Measurements from ENCODE around the gene IL5RA. TPM values are rescaled to one million over a fixed set of nuclear protein-coding genes. Genes with fewer than 3 reads are reported as not detected.

The IL5RA gene
- total and polyA plus RNA-seq, 10 of the 15 experiments (the other 5 are each of a cell fraction or from before 2014, with no cell fraction given): 0.04 to 0.53 (median 0.14) TPM; not detected in 6

- intact Hi-C loops (cut with micrococcal nuclease; ENCODE audit: unreplicated experiment) (no loop called here), in situ Hi-C loops (cut with MboI) (no loop called here)
- no peaks in the 10 kb centered on the region for H3K36me3 ChIP-seq (ENCODE audit: control insufficient read depth in 2 of 2, insufficient read depth in 2 of 2, low read length in 1 of 2)
- no peaks in the 10 kb centered on the region for H4K20me1 ChIP-seq (ENCODE audit: control insufficient read depth, insufficient read depth)
- no peak overlapping the region for H3K4me3 ChIP-seq
- H3K27ac ChIP-seq (ENCODE audit: control insufficient read depth, insufficient read depth): no peak overlapping the region
- FAIRE-seq (no peak), DNase-seq (ENCODE audit: low read depth, low spot score) (no peak), ATAC-seq (no peak)
- TF ChIP-seq CTCF (IDR thresholded peaks at IDR 0.05 in 2 of 3, conservative IDR thresholded peaks at IDR 0.05 in 1 of 3; ENCODE audit: control insufficient read depth in 2 of 3, extremely low read depth in 1 of 3, insufficient read depth in 1 of 3, low read depth in 3 of 3, low read length in 3 of 3) (no peak), ZZZ3 (IDR thresholded peaks at IDR 0.05; ENCODE audit: control insufficient read depth, insufficient read length, low read depth) (no peak), SUZ12 (IDR thresholded peaks at IDR 0.05; ENCODE audit: unreplicated experiment) (no peak), IRF3 (IDR thresholded peaks at IDR 0.05) (no peak), BACH1 (IDR thresholded peaks at IDR 0.05; ENCODE audit: borderline replicate concordance) (no peak), JUND (IDR thresholded peaks at IDR 0.05; ENCODE audit: low read depth, low read length) (no peak), SMAD1 (IDR thresholded peaks at IDR 0.05; ENCODE audit: low read depth, partially characterized antibody) (no peak), KLF5 (IDR thresholded peaks at IDR 0.05; ENCODE audit: partially characterized antibody) (no peak), PML (IDR thresholded peaks at IDR 0.05; ENCODE audit: low read length) (no peak), ETV6 (conservative IDR thresholded peaks at IDR 0.05 in 1 of 2, IDR thresholded peaks at IDR 0.05 in 1 of 2; ENCODE audit: borderline replicate concordance in 1 of 2, low read depth in 1 of 2) (no peak), FOXK2 (IDR thresholded peaks at IDR 0.05) (no peak), MTA3 (IDR thresholded peaks at IDR 0.05; ENCODE audit: borderline replicate concordance, low read length) (no peak), ZBTB11 (CRISPR knock-in tag; IDR thresholded peaks at IDR 0.05) (no peak), POLR2A (IDR thresholded peaks at IDR 0.05; ENCODE audit: low read depth, low read length) (no peak), POU2F2 (IDR thresholded peaks at IDR 0.05; ENCODE audit: borderline replicate concordance, low read depth, low read length) (no peak)
- H3K9ac ChIP-seq (ENCODE audit: control insufficient read depth, insufficient read depth, low read length): no peak overlapping the region
- BruUV-seq (replicated peaks): no TSS peak
- H3K4me2 ChIP-seq (ENCODE audit: control insufficient read depth, insufficient read depth): no peak overlapping the region
- ChIA-PET CTCF (no interaction called here), POLR2A (no interaction called here), RAD21 (ENCODE audit: unreplicated experiment) (no interaction called here), SMC1A (ENCODE audit: uncharacterized antibody, unreplicated experiment) (no interaction called here)
- 33% methylated on average over 3 of the region's 3 CpGs for WGBS (ENCODE audit: insufficient coverage, insufficient replicate concordance, low lambda C conversion rate, missing lambda C conversion rate)
- no peaks in the 10 kb centered on the region for H3K9me3 ChIP-seq (replicated peaks; ENCODE audit: control insufficient read depth, insufficient read depth, low read length)
- no peaks in the 10 kb centered on the region for H3K27me3 ChIP-seq (replicated peaks in 1 of 2; ENCODE audit: control insufficient read depth in 2 of 2, insufficient read depth in 2 of 2, low read length in 1 of 2)
- no peak overlapping the region for H2AFZ ChIP-seq (ENCODE audit: control insufficient read depth, low read depth, low read length)
- H3K79me2 ChIP-seq (ENCODE audit: control insufficient read depth, insufficient read depth, low read length): no peaks in the 10 kb centered on the region
- peaks cover 27% of the 10 kb centered on the region for H3K4me1 ChIP-seq (ENCODE audit: control insufficient read depth, insufficient read depth, low read length)
Observed at GRCh38 chr3:3107858-3108257, 2.3 kb downstream of the IL5RA start.

All from GM12878 (cell line).